Measurements from ENCODE around the gene NDUFV3. TPM values are rescaled to one million over a fixed set of nuclear protein-coding genes. Genes with fewer than 3 reads are reported as not detected.

The NDUFV3 gene
- total and polyA plus RNA-seq, 2 of the 13 experiments (the other 11 are each of a cell fraction or from before 2014, with no cell fraction given): 14.2 to 29.6 TPM

- TF ChIP-seq, protein P1, sequence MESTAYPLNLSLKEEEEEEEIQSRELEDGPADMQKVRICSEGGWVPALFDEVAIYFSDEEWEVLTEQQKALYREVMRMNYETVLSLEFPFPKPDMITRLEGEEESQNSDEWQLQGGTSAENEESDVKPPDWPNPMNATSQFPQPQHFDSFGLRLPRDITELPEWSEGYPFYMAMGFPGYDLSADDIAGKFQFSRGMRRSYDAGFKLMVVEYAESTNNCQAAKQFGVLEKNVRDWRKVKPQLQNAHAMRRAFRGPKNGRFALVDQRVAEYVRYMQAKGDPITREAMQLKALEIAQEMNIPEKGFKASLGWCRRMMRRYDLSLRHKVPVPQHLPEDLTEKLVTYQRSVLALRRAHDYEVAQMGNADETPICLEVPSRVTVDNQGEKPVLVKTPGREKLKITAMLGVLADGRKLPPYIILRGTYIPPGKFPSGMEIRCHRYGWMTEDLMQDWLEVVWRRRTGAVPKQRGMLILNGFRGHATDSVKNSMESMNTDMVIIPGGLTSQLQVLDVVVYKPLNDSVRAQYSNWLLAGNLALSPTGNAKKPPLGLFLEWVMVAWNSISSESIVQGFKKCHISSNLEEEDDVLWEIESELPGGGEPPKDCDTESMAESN (CRISPR knock-in tag; conservative IDR thresholded peaks at IDR 0.05): no peak
- TF ChIP-seq ZNF670 (CRISPR knock-in tag; IDR thresholded peaks at IDR 0.05; ENCODE audit: borderline replicate concordance): no peak
- TF ChIP-seq, protein P2, sequence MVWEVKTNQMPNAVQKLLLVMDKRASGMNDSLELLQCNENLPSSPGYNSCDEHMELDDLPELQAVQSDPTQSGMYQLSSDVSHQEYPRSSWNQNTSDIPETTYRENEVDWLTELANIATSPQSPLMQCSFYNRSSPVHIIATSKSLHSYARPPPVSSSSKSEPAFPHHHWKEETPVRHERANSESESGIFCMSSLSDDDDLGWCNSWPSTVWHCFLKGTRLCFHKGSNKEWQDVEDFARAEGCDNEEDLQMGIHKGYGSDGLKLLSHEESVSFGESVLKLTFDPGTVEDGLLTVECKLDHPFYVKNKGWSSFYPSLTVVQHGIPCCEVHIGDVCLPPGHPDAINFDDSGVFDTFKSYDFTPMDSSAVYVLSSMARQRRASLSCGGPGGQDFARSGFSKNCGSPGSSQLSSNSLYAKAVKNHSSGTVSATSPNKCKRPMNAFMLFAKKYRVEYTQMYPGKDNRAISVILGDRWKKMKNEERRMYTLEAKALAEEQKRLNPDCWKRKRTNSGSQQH (CRISPR knock-in tag; IDR thresholded peaks at IDR 0.05; ENCODE audit: low read depth): no peak
- 0 out of 2 replicates have a peak, but pooled peaks have one; percentile 26 for TF ChIP-seq SIN3A (IDR thresholded peaks at IDR 0.05; ENCODE audit: borderline replicate concordance, low read depth, low read length)
- no peak for TF ChIP-seq REL (CRISPR knock-in tag; conservative IDR thresholded peaks at IDR 0.05)
- peak; percentile 81; the same call in 1 of the 2 replicates for TF ChIP-seq TFDP1 (CRISPR knock-in tag; IDR thresholded peaks at IDR 0.05; ENCODE audit: borderline replicate concordance)
- TF ChIP-seq POLR2A (IDR thresholded peaks at IDR 0.05; ENCODE audit: insufficient read depth in 1 of 2, low read depth in 2 of 2, low read length in 2 of 2): no peak
- TF ChIP-seq ZNF816 (CRISPR knock-in tag; IDR thresholded peaks at IDR 0.05; ENCODE audit: borderline replicate concordance): no peak
- TF ChIP-seq CTCF (CRISPR knock-in tag; IDR thresholded peaks at IDR 0.05): peak; percentile 84
- no peak for TF ChIP-seq ATF1 (CRISPR knock-in tag; IDR thresholded peaks at IDR 0.05)
- TF ChIP-seq, protein P3, sequence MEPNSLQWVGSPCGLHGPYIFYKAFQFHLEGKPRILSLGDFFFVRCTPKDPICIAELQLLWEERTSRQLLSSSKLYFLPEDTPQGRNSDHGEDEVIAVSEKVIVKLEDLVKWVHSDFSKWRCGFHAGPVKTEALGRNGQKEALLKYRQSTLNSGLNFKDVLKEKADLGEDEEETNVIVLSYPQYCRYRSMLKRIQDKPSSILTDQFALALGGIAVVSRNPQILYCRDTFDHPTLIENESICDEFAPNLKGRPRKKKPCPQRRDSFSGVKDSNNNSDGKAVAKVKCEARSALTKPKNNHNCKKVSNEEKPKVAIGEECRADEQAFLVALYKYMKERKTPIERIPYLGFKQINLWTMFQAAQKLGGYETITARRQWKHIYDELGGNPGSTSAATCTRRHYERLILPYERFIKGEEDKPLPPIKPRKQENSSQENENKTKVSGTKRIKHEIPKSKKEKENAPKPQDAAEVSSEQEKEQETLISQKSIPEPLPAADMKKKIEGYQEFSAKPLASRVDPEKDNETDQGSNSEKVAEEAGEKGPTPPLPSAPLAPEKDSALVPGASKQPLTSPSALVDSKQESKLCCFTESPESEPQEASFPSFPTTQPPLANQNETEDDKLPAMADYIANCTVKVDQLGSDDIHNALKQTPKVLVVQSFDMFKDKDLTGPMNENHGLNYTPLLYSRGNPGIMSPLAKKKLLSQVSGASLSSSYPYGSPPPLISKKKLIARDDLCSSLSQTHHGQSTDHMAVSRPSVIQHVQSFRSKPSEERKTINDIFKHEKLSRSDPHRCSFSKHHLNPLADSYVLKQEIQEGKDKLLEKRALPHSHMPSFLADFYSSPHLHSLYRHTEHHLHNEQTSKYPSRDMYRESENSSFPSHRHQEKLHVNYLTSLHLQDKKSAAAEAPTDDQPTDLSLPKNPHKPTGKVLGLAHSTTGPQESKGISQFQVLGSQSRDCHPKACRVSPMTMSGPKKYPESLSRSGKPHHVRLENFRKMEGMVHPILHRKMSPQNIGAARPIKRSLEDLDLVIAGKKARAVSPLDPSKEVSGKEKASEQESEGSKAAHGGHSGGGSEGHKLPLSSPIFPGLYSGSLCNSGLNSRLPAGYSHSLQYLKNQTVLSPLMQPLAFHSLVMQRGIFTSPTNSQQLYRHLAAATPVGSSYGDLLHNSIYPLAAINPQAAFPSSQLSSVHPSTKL (CRISPR knock-in tag; IDR thresholded peaks at IDR 0.05): 0 out of 2 replicates have a peak, but pooled peaks have one; percentile 15
- TF ChIP-seq NFE2 (CRISPR knock-in tag; IDR thresholded peaks at IDR 0.05): no peak
- TF ChIP-seq KDM1A (CRISPR knock-in tag; IDR thresholded peaks at IDR 0.05): no peak
- TF ChIP-seq KDM5B (CRISPR knock-in tag; IDR thresholded peaks at IDR 0.05; ENCODE audit: borderline replicate concordance): no peak
- TF ChIP-seq EP300 (IDR thresholded peaks at IDR 0.05; ENCODE audit: low read depth in 2 of 2, low read length in 2 of 2): no peak
- TF ChIP-seq EP300 (CRISPR knock-in tag; IDR thresholded peaks at IDR 0.05; ENCODE audit: borderline replicate concordance): no peak
- TF ChIP-seq ZNF660 (CRISPR knock-in tag; IDR thresholded peaks at IDR 0.05; ENCODE audit: borderline replicate concordance, low read depth): no peak
These were observed 30.7 kb downstream of the NDUFV3 start (continued) for GRCh38 chr21:42923553-42924432.
